ENCODE measurements around the gene CLPSL1.
A peak's percentile ranks its signal among the peaks of the same experiment; 100 is the strongest.
"Not testable (repeated sequence)": the region's sequence is repeated elsewhere in the genome, so short reads cannot be mapped to it uniquely, and the experiment has no call there.

CLPSL1 gene

GRCh38 chr6:35780719-35781118 is at the start of gene CLPSL1:
CLPSL1 (plus strand) TSS chr6:35781019; CDS start chr6:35781111, 92 bp downstream.
- no peak for DNase-seq (ENCODE audit: low spot score)

GRCh38 chr6:35731414-35731735 is 49.4 kb upstream of the CLPSL1 start:
- DNase-seq (ENCODE audit: low spot score) = peak; percentile 88

GRCh38 chr6:35731736-35732532 is 48.9 kb upstream of the CLPSL1 start:
- peak; percentile 88 for DNase-seq (ENCODE audit: low spot score)

GRCh38 chr6:35733633-35734032 is 47.2 kb upstream of the CLPSL1 start:
- no peak for DNase-seq (ENCODE audit: low spot score)

- not testable (repeated sequence) for DNase-seq (ENCODE audit: low spot score)
Observed at GRCh38 chr6:35734319-35734718, 46.5 kb upstream of the CLPSL1 start.

GRCh38 chr6:35735452-35735851 is 45.4 kb upstream of the CLPSL1 start:
- DNase-seq (ENCODE audit: low spot score) = no peak

GRCh38 chr6:35736253-35736894 is 44.4 kb upstream of the CLPSL1 start:
- DNase-seq (ENCODE audit: low spot score) = peak; percentile 73

GRCh38 chr6:35736982-35737412 is 43.8 kb upstream of the CLPSL1 start, which contains the start of gene ARMC12:
ARMC12 (plus strand) TSS chr6:35737032; CDS start chr6:35737109, 77 bp downstream.
- no peak for DNase-seq (ENCODE audit: low spot score)

- peak; percentile 80 for DNase-seq (ENCODE audit: low spot score)
Observed at GRCh38 chr6:35737413-35738211, 43.2 kb upstream of the CLPSL1 start.

GRCh38 chr6:35739645-35740524 is 40.9 kb upstream of the CLPSL1 start:
- no peak for DNase-seq (ENCODE audit: low spot score)

GRCh38 chr6:35742842-35743241 is 38.0 kb upstream of the CLPSL1 start:
- no peak for DNase-seq (ENCODE audit: low spot score)

GRCh38 chr6:35745509-35745908 is 35.3 kb upstream of the CLPSL1 start:
- DNase-seq (ENCODE audit: low spot score) = no peak

GRCh38 chr6:35746516-35746915 is 34.3 kb upstream of the CLPSL1 start:
- DNase-seq (ENCODE audit: low spot score) = no peak

GRCh38 chr6:35747877-35748276 is 32.9 kb upstream of the CLPSL1 start:
- no peak for DNase-seq (ENCODE audit: low spot score)

- no peak for DNase-seq (ENCODE audit: low spot score)
Observed at GRCh38 chr6:35750557-35750956, 30.3 kb upstream of the CLPSL1 start.

- DNase-seq (ENCODE audit: low spot score) = no peak
Observed at GRCh38 chr6:35751594-35751993, 29.2 kb upstream of the CLPSL1 start.

- DNase-seq (ENCODE audit: low spot score) = no peak
Observed at GRCh38 chr6:35752330-35752729, 28.5 kb upstream of the CLPSL1 start.

GRCh38 chr6:35754452-35755277 is 26.2 kb upstream of the CLPSL1 start:
- DNase-seq (ENCODE audit: low spot score) = peak; percentile 40

GRCh38 chr6:35755278-35755924 is 25.4 kb upstream of the CLPSL1 start:
- DNase-seq (ENCODE audit: low spot score) = no peak

GRCh38 chr6:35757456-35758123 is 23.2 kb upstream of the CLPSL1 start:
- DNase-seq (ENCODE audit: low spot score) = peak; percentile 48
